ENCODE results near the gene C10orf88. TPM values are rescaled to one million over a fixed set of nuclear protein-coding genes. Genes with fewer than 3 reads are reported as not detected.

The C10orf88 gene
- total and polyA plus RNA-seq, 9 of the 15 experiments (the other 6 are each of a cell fraction or from before 2014, with no cell fraction given) = 2.5 to 9.6 (median 7.5) TPM

DNA sequence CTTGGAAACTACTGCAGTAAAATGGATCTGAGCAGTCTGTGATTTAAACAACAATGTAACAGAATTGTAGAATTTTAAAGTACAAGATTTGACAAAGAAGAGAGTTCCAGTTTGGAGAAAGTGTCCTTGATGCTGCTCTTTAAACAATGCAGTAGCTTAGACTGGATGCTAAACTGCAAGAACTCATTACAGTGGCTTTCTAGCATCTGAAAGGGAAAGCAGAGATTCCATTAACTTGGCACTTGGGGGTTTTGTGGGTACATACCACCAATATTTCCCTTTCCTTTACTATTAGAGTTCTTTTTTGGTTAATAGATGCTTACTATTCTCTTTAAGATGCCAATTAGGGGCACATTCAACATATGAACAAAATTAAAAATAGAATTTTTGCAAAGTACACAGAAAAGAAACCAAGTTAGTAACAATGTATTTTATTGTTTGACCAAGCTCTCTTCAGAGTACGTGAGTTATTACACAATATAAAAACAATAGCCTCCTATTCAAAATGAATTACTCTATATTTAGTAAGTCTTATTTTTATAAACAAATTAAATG is 38.1 kb upstream of the C10orf88 start (continued):
- TF ChIP-seq, protein P1, sequence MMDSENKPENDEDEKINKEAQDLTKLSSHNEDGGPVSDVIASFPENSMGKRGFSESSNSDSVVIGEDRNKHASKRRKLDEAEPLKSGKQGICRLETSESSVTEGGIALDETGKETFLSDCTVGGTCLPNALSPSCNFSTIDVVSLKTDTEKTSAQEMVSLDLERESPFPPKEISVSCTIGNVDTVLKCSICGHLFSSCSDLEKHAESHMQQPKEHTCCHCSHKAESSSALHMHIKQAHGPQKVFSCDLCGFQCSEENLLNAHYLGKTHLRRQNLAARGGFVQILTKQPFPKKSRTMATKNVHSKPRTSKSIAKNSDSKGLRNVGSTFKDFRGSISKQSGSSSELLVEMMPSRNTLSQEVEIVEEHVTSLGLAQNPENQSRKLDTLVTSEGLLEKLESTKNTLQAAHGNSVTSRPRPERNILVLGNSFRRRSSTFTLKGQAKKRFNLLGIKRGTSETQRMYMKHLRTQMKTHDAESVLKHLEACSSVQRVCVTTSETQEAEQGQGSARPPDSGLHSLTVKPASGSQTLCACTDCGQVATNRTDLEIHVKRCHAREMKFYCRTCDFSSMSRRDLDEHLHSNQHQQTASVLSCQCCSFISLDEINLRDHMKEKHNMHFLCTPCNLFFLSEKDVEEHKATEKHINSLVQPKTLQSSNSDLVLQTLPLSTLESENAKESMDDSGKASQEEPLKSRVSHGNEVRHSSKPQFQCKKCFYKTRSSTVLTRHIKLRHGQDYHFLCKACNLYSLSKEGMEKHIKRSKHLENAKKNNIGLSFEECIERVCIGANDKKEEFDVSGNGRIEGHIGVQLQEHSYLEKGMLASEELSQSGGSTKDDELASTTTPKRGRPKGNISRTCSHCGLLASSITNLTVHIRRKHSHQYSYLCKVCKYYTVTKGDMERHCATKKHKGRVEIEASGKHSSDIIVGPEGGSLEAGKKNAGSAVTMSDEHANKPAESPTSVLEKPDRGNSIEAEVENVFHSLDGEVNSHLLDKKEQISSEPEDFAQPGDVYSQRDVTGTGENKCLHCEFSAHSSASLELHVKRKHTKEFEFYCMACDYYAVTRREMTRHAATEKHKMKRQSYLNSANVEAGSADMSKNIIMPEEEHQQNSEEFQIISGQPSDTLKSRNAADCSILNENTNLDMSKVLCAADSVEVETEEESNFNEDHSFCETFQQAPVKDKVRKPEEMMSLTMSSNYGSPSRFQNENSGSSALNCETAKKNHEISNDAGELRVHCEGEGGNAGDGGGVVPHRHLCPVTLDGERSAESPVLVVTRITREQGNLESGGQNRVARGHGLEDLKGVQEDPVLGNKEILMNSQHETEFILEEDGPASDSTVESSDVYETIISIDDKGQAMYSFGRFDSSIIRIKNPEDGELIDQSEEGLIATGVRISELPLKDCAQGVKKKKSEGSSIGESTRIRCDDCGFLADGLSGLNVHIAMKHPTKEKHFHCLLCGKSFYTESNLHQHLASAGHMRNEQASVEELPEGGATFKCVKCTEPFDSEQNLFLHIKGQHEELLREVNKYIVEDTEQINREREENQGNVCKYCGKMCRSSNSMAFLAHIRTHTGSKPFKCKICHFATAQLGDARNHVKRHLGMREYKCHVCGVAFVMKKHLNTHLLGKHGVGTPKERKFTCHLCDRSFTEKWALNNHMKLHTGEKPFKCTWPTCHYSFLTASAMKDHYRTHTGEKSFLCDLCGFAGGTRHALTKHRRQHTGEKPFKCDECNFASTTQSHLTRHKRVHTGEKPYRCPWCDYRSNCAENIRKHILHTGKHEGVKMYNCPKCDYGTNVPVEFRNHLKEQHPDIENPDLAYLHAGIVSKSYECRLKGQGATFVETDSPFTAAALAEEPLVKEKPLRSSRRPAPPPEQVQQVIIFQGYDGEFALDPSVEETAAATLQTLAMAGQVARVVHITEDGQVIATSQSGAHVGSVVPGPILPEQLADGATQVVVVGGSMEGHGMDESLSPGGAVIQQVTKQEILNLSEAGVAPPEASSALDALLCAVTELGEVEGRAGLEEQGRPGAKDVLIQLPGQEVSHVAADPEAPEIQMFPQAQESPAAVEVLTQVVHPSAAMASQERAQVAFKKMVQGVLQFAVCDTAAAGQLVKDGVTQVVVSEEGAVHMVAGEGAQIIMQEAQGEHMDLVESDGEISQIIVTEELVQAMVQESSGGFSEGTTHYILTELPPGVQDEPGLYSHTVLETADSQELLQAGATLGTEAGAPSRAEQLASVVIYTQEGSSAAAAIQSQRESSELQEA (IDR thresholded peaks at IDR 0.05; ENCODE audit: low read depth) = no peak

DNA sequence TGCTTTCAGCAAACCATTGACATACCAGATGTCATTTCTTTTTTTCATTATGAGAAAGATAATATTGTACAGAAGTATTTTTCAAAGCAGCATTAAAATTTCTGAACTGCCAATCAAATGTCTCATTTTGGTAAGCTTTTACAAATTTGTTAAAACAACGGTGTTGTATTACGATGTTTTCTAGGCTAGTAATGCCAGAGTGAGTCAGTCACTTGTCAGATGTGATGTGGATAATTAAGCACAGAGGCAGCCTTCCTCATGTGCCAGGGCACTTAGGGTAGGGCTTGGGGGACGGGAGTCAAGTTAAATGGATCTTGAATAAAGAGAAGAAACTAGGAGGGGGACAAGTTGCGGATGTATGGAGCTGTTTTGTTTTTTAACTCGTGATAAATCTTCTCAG is 36.3 kb upstream of the C10orf88 start:
- Histone ChIP-seq H3K27ac (ENCODE audit: extremely low read depth, low read depth, low read length) (no peak overlapping the region), H3K4me3 (no peak overlapping the region), H3K36me3 (ENCODE audit: control insufficient read depth, insufficient read depth, low read length) (peaks cover 48% of the 10 kb centered on the region; the same call in 2 of the 3 replicates), H3K79me2 (ENCODE audit: control insufficient read depth, insufficient read depth, low read length) (no peaks in the 10 kb centered on the region), H3K9ac (ENCODE audit: insufficient read depth in 1 of 2, low read depth in 2 of 2, low read length in 2 of 2) (no peak overlapping the region), H3K27me3 (ENCODE audit: control insufficient read depth in 2 of 2, insufficient read depth in 2 of 2, low read length in 2 of 2) (no peaks in the 10 kb centered on the region), H4K20me1 (replicated peaks; ENCODE audit: control insufficient read depth, insufficient read depth, low read length) (no peaks in the 10 kb centered on the region), H2AFZ (ENCODE audit: low read depth, low read length) (no peak overlapping the region), H3K9me1 (ENCODE audit: control insufficient read depth, insufficient read depth, low read length) (no peaks in the 10 kb centered on the region), H3K4me2 (ENCODE audit: insufficient read depth, low read length) (no peak overlapping the region), H3K9me3 (replicated peaks; ENCODE audit: control insufficient read depth, insufficient read depth, low read depth, low read length) (no peaks in the 10 kb centered on the region), H3K4me1 (replicated peaks in 1 of 2; ENCODE audit: control insufficient read depth in 2 of 2, insufficient read depth in 2 of 2, low read length in 2 of 2) (no peaks in the 10 kb centered on the region)
- ATAC-seq (no peak), FAIRE-seq (no peak), DNase-seq (ENCODE audit: extremely low read depth in 1 of 4, low spot score in 3 of 4) (no peak)
- intact Hi-C loops (cut with micrococcal nuclease) = no loop called here
- ChIA-PET CTCF (ENCODE audit: low intra/inter-chr PET ratio) (no interaction called here), POLR2A (interaction anchor here (1.4 kb wide), 1 partner anchor 9 kb away, joined by 8 read pairs; the partner anchor contains the start of gene PSTK)
- whole genome bisulfite sequencing (ENCODE audit: insufficient coverage, low coverage, missing lambda C conversion rate) = 61% methylated on average over 5 of the region's 5 CpGs
- no TSS peak for BruUV-seq (replicated peaks)
- in situ Hi-C loops (cut with MboI) = no loop called here
- TF ChIP-seq CAMTA2 (CRISPR knock-in tag; conservative IDR thresholded peaks at IDR 0.05) (no peak), HEY1 (CRISPR knock-in tag; IDR thresholded peaks at IDR 0.05; ENCODE audit: borderline replicate concordance) (no peak), C11orf30 (IDR thresholded peaks at IDR 0.05; ENCODE audit: low read depth) (no peak), ZSCAN32 (CRISPR knock-in tag; IDR thresholded peaks at IDR 0.05) (no peak), RBFOX2 (IDR thresholded peaks at IDR 0.05; ENCODE audit: low read depth, low read length) (no peak), ZFPM2 (CRISPR knock-in tag; IDR thresholded peaks at IDR 0.05) (no peak), LARP7 (IDR thresholded peaks at IDR 0.05) (no peak), ZNF431 (CRISPR knock-in tag; IDR thresholded peaks at IDR 0.05) (no peak), RBM14 (IDR thresholded peaks at IDR 0.05; ENCODE audit: borderline replicate concordance, insufficient read depth, low read depth, low read length) (no peak), ZNF583 (CRISPR knock-in tag; IDR thresholded peaks at IDR 0.05) (no peak), GTF2E2 (tag; IDR thresholded peaks at IDR 0.05) (no peak), ZNF507 (tag; conservative IDR thresholded peaks at IDR 0.05) (no peak), SMARCE1 (IDR thresholded peaks at IDR 0.05) (no peak)
- TF ChIP-seq, protein P2, sequence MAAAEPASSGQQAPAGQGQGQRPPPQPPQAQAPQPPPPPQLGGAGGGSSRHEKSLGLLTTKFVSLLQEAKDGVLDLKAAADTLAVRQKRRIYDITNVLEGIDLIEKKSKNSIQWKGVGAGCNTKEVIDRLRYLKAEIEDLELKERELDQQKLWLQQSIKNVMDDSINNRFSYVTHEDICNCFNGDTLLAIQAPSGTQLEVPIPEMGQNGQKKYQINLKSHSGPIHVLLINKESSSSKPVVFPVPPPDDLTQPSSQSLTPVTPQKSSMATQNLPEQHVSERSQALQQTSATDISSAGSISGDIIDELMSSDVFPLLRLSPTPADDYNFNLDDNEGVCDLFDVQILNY (CRISPR knock-in tag; IDR thresholded peaks at IDR 0.05) = no peak
